NCI-H2107 (cell line): Measurements from ENCODE around the gene LAG3.
"Not testable (repeated sequence)": the region's sequence is repeated elsewhere in the genome, so short reads cannot be mapped to it uniquely, and the experiment has no call there.

Experiments
- DNase-seq: peaks from one replicate; lab custom pipeline; 2025; lab: John Stamatoyannopoulos, UW

LAG3 gene

DNA sequence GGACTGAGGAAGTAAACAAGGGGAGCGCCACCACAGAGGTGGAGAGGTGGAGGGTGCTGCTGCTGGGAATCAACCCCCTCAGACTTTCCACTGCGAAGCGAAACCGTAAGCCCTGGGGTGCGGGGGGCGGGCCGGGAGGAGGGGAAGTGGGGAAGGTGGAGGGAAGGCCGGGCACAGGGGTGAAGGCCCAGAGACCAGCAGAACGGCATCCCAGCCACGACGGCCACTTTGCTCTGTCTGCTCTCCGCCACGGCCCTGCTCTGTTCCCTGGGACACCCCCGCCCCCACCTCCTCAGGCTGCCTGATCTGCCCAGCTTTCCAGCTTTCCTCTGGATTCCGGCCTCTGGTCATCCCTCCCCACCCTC is at the start of gene LAG3:
Gene LAG3 (plus strand): TSS at position 190 of the 365 bp plus-strand sequence. CDS start 333 bp downstream, outside the sequence.
- DNase-seq = no peak

DNA sequence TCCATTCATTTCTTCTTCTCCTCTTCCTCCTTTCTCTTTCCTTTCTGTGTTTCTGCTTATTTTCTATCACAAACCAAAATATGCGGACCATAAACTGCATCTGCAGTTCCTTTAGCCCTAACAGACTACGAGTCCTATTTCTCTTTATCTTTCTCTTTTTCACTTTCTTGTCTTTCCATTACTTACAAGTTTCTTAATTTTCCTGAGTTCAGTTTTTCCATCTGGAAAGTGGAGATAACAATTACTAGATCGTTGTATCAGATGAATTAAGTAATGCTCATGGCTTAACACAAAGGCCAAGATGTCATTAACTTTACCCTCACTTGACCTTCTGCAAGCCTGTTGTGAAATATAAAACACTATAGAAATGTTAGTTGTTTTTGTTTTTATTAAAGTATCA is 49.5 kb upstream of the LAG3 start:
- DNase-seq = no peak

- DNase-seq = peak; percentile 97
Measured at GRCh38 chr12:6723607-6724408, 48.5 kb upstream of the LAG3 start, which contains the start of gene COPS7A. TSS of gene COPS7A (plus strand) at chr12:6724046. CDS start at chr12:6724657, 611 bp downstream.

DNA sequence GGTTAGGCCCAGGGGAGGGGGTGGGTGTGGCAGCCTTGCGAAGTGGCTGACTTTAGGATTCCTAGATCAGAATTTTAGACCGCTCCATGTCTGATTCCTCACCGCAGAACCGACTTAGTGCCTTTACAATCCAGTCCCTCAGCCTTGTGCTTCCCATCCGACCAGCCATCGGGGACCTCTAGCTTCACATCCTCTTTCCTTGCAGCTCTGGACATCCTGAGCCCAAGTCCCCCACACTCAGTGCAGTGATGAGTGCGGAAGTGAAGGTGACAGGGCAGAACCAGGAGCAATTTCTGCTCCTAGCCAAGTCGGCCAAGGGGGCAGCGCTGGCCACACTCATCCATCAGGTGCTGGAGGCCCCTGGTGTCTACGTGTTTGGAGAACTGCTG is 47.9 kb upstream of the LAG3 start:
- DNase-seq = no peak

- no peak for DNase-seq
Measured at GRCh38 chr12:6725350-6725749, 47.0 kb upstream of the LAG3 start.

- no peak for DNase-seq
Measured at GRCh38 chr12:6729186-6729585, 43.1 kb upstream of the LAG3 start.

- no peak for DNase-seq
Measured at GRCh38 chr12:6730169-6730568, 42.2 kb upstream of the LAG3 start.

DNA sequence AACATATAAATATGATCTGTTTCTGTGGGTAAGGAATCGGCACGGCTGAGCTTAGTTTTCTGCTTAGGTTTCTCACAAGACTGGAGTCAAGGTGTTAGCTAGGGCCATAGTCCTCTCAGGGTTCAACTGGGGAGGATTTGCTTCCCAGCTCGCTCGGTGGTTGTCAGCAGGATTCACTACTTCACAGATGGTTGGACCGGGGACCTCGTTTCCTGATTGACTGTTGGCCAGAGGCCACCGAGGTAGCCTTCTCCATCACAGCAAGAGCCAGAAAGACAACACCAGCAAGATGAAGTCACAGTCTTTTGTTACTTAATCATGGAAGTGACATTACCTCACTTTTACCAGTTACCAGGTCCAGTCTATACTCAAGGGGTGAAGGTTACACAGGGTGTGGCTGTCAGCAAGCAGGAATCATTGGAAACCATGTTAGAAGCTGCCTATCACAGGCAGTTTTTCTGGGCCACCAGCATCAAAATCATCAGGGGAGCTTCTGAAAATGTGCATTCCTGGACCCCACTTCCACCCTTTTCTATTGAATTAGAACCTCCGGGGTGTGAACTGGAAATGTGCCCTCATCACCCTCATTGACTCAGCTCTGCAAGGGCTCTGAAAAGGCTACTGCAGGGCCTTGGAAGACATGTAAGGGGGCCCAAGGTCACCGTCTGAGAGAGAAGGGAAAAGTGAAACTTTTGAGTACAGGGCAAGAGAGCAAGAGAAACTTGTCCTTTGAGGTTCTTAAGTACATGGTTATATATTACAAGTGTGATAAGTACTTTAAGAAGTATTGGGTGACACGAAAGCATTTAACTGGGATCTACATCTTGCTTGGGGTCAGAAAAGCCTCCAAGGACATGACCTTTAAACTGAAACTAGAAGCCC is 37.6 kb upstream of the LAG3 start:
- no peak for DNase-seq

DNA sequence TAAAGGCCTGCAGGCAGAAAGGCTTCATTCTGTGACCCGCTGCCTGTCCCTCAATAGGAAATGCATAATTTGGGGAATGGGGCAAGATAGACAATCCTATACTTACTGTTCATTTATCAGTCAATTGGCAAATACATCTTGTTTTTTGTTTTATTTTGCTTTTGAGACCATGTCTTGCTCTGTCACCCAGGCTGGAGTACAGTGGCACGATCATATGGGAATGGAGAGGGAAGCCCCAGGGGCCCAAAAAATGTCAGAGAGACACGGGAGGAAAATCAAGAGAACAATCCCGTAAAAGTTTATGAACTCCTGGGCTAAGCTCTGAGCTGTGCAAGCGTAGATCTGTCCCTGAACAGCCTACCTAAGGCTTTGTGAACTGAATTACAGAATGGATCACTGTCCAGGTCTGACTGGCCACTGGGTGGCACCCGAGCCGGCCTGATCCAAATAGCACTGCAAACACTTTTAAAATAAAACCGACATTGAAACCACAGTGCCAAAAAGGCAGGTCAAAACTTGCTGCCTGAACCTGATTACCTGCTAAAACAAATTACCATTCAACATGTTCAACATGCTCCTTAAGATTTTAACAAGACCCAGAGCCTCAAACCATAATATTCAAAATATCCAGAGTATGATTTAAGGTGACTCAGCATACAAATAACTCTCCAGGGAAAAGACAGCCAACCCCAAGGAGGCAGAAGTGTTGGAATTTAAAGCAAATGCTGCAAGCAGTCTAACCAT is 36.7 kb upstream of the LAG3 start:
- DNase-seq = peak; percentile 38

- DNase-seq = no peak
Measured at GRCh38 chr12:6736754-6737153, 35.6 kb upstream of the LAG3 start.

- DNase-seq = not testable (repeated sequence)
Measured at GRCh38 chr12:6742080-6742479, 30.2 kb upstream of the LAG3 start.

DNA sequence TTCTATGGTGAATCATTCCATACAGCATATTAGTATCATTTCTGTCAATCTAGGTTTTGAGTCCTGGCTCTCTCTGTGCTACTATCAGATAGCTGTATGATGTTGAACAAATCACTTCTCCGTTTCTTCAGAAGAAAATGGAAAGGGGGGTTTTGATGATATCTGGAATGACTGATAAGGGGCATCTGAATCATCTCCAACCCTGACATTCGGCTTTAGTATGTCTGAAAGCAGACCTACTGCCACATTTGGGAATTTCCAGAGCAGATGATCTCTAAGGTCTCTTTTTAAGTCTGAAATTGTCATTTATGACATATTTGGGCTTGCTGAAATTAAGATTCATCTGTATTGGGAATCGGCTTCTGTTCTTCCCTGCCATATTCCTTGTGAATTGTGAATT is 29.5 kb upstream of the LAG3 start:
- no peak for DNase-seq

GRCh38 chr12:6743300-6743699 is 29.0 kb upstream of the LAG3 start:
- DNase-seq = not testable (repeated sequence)

GRCh38 chr12:6745741-6746525 is 26.4 kb upstream of the LAG3 start:
- no peak for DNase-seq

DNA sequence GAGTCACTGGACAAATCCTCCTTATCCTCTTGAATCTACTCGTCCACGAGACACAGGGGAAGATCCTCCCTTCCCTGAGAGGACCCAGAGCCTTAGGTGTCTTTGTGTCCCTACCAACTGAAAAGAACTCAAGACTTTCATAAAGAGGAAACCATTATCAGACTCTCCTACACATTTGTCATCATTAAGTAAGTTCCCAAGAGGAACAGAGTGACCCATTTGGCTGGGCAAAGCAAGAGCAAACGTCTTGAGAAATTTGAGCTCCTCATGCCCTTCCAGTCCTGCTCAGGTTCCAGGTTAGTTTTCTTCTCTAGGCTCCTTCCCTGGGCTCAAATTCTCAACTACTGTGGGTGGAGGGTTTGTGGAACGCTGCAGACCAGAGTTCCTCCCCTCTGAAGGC is 25.1 kb upstream of the LAG3 start:
- DNase-seq = no peak

GRCh38 chr12:6748761-6749160 is 23.6 kb upstream of the LAG3 start:
- no peak for DNase-seq

- DNase-seq = no peak
Measured at GRCh38 chr12:6750506-6750905, 21.8 kb upstream of the LAG3 start.

GRCh38 chr12:6751767-6752166 is 20.6 kb upstream of the LAG3 start:
- no peak for DNase-seq

GRCh38 chr12:6752167-6752920 is 20.0 kb upstream of the LAG3 start:
- no peak for DNase-seq

- peak; percentile 97 for DNase-seq
Measured at GRCh38 chr12:6752921-6753771, 19.2 kb upstream of the LAG3 start, which contains the start of gene MLF2. TSS of gene MLF2 (minus strand) at chr12:6753141. CDS start at chr12:6752334, 807 bp downstream.
